Hepatocyte (in vitro differentiated cells): ENCODE results near the gene ALDH1A1. TPM values are rescaled to one million over a fixed set of nuclear protein-coding genes. Genes with fewer than 3 reads are reported as not detected.

Experiments used
- DNase-seq: peaks from one replicate; pipeline ENCODE4 v3.0.0-alpha.2; 2016; ENCODE audit warnings: low spot score
- H2AFZ ChIP-seq: fragments of 200-600 bp; sonication (generic); 2 replicates; pipeline ENCODE4 v1.6.0; 2016; ENCODE audit warnings: antibody characterized with exemption, mild to moderate bottlenecking
- H3K27ac ChIP-seq: fragments of 200-600 bp; sonication (generic); 2 replicates; pipeline ENCODE4 v1.5.1; 2016; ENCODE audit warnings: mild to moderate bottlenecking
- H3K27me3 ChIP-seq: fragments of 200-600 bp; sonication (generic); 2 replicates; pipeline ENCODE4 v1.6.1; 2016
- H3K36me3 ChIP-seq: fragments of 200-600 bp; sonication (generic); replicated peaks from 2 replicates; pipeline ENCODE4 v1.5.1; 2016; ENCODE audit warnings: low read depth; ENCODE audit not compliant: insufficient read depth
- H3K4me1 ChIP-seq: fragments of 200-600 bp; sonication (generic); 2 replicates; pipeline ENCODE4 v1.5.1; 2016; ENCODE audit warnings: mild to moderate bottlenecking, moderate library complexity; ENCODE audit not compliant: insufficient read depth
- H3K4me2 ChIP-seq: fragments of 200-600 bp; sonication (generic); 2 replicates; pipeline ENCODE4 v1.6.0; 2016
- H3K4me3 ChIP-seq: fragments of 200-600 bp; sonication (generic); 2 replicates; pipeline ENCODE4 v1.5.1; 2016; ENCODE audit warnings: mild to moderate bottlenecking
- H3K79me2 ChIP-seq: fragments of 200-600 bp; sonication (generic); 2 replicates; pipeline ENCODE4 v1.6.0; 2017; ENCODE audit warnings: mild to moderate bottlenecking
- H3K9me2 ChIP-seq: fragments of 200-600 bp; sonication (generic); replicated peaks from 2 replicates; pipeline ENCODE4 v1.6.0; 2017; ENCODE audit warnings: mild to moderate bottlenecking; ENCODE audit not compliant: insufficient read depth
- H3K9me3 ChIP-seq: fragments of 200-600 bp; sonication (generic); 2 replicates; pipeline ENCODE4 v1.5.1; 2016; ENCODE audit warnings: low read depth, mild to moderate bottlenecking
- H4K20me1 ChIP-seq: fragments of 200-600 bp; sonication (generic); 2 replicates; pipeline ENCODE4 v1.6.0; 2016; ENCODE audit warnings: mild to moderate bottlenecking; ENCODE audit not compliant: insufficient read depth, poor library complexity, severe bottlenecking
- EZH2 ChIP-seq: fragments of 200-600 bp; sonication (generic); IDR thresholded peaks from 2 replicates; pipeline ENCODE4 v1.6.1; 2016; ENCODE audit warnings: antibody characterized with exemption, mild to moderate bottlenecking, borderline replicate concordance
- EZH2phosphoT487 ChIP-seq: fragments of 200-600 bp; sonication (generic); IDR thresholded peaks from one replicate; pipeline ENCODE4 v1.6.1; 2018; ENCODE audit warnings: antibody characterized with exemption, mild to moderate bottlenecking, low read depth, moderate library complexity; ENCODE audit not compliant: unreplicated experiment, severe bottlenecking
- WGBS: methylation state at CpG from one replicate; pipeline ENCODE4 v1.1.6; 2016; ENCODE audit warnings: low lambda C conversion rate; ENCODE audit errors: missing lambda C conversion rate; 5-methylcytosine and 5-hydroxymethylcytosine counted together
- polyA plus RNA-seq: library from polyadenylated mRNA; unstranded; fragments of >200 nt; fragmentation: Nextera tagmentation; extraction: Ambion mirVana; gene quantifications from 2 replicates; pipeline ENCODE4 v1.2.1, GENCODE V29; 2016
- total RNA-seq: library from RNA; depleted of rRNA; stranded (reverse); fragments of >200 nt; gene quantifications from 2 replicates; pipeline ENCODE4 v1.2.3, GENCODE V29; 2014
- TF ChIP-seq, protein P1 (sequence below): fragments of 200-600 bp; sonication (generic); IDR thresholded peaks from 2 replicates; pipeline ENCODE4 v1.5.1; 2016; ENCODE audit warnings: antibody characterized with exemption, mild to moderate bottlenecking; ENCODE audit not compliant: poor library complexity

ALDH1A1 gene
- total and polyA plus RNA-seq, 2 experiments from 2014 or later = 243 to 529 TPM

DNA sequence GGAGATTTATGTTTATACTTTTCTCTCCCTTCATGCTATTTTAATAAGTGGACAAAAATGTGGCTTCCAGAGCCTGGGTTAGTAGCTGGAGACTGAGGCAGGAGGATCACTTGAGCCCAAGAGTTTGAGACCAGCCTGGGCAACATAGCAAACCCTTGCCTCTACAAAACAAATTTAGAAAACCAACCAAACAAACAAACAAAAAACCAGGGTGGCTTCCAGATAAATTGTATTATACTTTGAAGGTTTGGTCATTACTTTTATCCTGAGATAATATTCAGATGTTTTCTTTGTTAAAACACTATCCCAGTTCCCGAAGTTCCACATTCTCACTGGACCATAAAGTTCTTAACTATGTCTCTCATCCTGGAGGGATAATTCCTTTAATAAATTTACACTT is 46.0 kb downstream of the ALDH1A1 start:
- H3K4me1 ChIP-seq = no peaks in the 10 kb centered on the region
- H3K9me2 ChIP-seq = no peaks in the 10 kb centered on the region
- H3K9me3 ChIP-seq = no peaks in the 10 kb centered on the region
- no peak overlapping the region for H3K4me3 ChIP-seq
- H2AFZ ChIP-seq = no peak overlapping the region
- H3K79me2 ChIP-seq = no peaks in the 10 kb centered on the region
- H3K27ac ChIP-seq = no peak overlapping the region
- no peaks in the 10 kb centered on the region for H3K27me3 ChIP-seq
- DNase-seq = no peak
- no peak overlapping the region for H3K4me2 ChIP-seq
- TF ChIP-seq EZH2phosphoT487 = no peak
- H3K36me3 ChIP-seq = no peaks in the 10 kb centered on the region
- no peaks in the 10 kb centered on the region for H4K20me1 ChIP-seq
- 83% methylated on average over 1 of the region's 1 CpG for WGBS

DNA sequence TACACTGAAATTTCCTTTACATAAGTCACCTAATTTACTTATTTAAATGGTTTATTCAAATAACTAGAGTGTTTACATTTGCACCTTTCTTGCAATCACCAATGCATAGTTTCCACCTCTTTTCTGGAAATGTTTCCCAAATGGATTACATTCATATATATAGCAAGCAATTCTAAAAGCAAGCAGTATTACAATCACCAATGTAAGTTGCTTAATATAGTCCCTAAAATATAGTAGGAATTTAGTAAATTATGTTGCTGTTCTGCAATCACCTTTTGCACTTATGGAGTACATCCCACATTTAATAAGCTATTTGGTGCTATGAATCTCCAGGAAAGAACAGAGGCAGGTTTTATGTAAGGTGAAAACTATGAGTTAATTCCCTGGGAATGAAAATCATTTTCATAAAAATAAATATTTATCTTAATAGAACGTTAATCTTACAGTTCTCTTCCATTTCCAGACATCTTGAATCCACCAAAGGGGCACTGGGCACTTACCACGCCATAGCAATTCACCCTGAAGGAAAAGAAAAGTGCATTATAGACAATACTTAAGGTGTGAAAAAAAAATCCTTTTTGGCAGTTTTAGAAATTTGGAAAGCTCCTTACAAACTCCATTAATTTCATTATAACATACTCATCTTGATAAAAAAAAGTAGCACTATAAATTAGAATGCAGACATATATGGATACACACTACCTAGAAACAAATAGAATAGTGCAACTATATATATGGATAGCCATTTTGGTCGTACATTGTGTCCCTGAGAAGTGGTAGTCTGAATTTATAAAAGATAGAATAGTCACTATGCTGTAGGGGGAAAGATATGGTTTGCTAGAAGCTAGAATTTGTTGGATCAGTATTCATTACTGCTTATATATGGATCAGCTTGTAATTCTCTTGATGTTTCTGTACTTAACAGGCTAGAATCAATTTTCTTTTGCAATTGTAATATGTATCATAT is 47.1 kb downstream of the ALDH1A1 start:
- WGBS = 96% methylated on average over 3 of the region's 3 CpGs
- Histone ChIP-seq H3K79me2 (no peaks in the 10 kb centered on the region), H3K9me2 (no peaks in the 10 kb centered on the region), H3K4me2 (no peak overlapping the region), H3K9me3 (no peaks in the 10 kb centered on the region), H3K36me3 (no peaks in the 10 kb centered on the region), H3K4me1 (no peaks in the 10 kb centered on the region), H4K20me1 (no peaks in the 10 kb centered on the region), H3K27ac (no peak overlapping the region), H3K4me3 (no peak overlapping the region), H3K27me3 (no peaks in the 10 kb centered on the region), H2AFZ (no peak overlapping the region)
- DNase-seq = no peak
- TF ChIP-seq, protein P1, sequence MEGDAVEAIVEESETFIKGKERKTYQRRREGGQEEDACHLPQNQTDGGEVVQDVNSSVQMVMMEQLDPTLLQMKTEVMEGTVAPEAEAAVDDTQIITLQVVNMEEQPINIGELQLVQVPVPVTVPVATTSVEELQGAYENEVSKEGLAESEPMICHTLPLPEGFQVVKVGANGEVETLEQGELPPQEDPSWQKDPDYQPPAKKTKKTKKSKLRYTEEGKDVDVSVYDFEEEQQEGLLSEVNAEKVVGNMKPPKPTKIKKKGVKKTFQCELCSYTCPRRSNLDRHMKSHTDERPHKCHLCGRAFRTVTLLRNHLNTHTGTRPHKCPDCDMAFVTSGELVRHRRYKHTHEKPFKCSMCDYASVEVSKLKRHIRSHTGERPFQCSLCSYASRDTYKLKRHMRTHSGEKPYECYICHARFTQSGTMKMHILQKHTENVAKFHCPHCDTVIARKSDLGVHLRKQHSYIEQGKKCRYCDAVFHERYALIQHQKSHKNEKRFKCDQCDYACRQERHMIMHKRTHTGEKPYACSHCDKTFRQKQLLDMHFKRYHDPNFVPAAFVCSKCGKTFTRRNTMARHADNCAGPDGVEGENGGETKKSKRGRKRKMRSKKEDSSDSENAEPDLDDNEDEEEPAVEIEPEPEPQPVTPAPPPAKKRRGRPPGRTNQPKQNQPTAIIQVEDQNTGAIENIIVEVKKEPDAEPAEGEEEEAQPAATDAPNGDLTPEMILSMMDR = no peak
- TF ChIP-seq EZH2phosphoT487 (no peak), EZH2 (no peak)

DNA sequence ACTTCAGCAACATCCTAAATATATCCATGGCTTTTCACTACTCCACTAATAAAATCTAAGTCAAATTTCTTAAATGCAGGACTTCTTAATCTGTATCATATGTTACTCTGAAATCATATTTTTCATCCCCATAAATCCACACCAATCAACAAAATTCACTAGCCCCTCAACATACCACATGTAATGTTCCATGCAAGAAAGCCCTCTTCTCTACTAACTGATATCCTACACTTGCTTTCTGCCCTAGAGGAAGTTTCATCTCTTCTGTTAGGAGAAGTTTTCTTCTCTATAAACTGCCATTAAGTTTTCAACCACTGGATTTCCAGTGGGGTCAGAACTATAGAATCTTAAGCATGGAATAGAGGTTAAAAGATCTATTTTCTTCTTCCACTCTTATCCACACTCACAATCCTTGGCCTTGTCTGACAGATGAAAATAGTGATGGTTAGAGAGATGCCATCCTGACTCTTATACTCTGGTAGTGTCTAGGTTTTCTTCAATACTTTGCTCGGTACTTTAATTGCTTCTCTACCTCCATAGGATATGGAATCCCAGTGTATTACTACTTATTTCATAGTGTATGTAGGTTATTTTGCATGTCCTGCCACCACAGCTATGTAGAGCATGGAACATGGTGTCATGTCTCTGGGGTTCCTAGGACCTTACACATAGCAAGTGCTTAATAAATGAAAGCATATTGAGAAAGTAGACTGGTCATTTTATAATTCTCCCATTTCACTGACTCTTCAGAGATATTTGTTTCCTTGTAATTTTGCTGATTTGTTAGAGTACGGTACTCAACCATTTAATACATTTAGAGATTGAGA is 48.4 kb downstream of the ALDH1A1 start:
- no peaks in the 10 kb centered on the region for H3K27me3 ChIP-seq
- no peak overlapping the region for H2AFZ ChIP-seq
- DNase-seq = no peak
- no peaks in the 10 kb centered on the region for H3K9me3 ChIP-seq
- H3K4me2 ChIP-seq = no peak overlapping the region
- no peaks in the 10 kb centered on the region for H4K20me1 ChIP-seq
- 69% methylated on average over 2 of the region's 2 CpGs for WGBS
- H3K27ac ChIP-seq = no peak overlapping the region
- no peaks in the 10 kb centered on the region for H3K36me3 ChIP-seq
- H3K4me3 ChIP-seq = no peak overlapping the region
- H3K9me2 ChIP-seq = no peaks in the 10 kb centered on the region
- TF ChIP-seq EZH2phosphoT487 = no peak
- TF ChIP-seq, protein P1 = no peak
- no peak for TF ChIP-seq EZH2
- no peaks in the 10 kb centered on the region for H3K79me2 ChIP-seq
- no peaks in the 10 kb centered on the region for H3K4me1 ChIP-seq
